ENCODE data around the gene ROR1.

GRCh38 chr1:63728611-63729226, 45.1 kb upstream of the ROR1 start:
- no peak for TF ChIP-seq POLR2A (IDR thresholded peaks at IDR 0.05; ENCODE audit: low read depth, low read length)
- TF ChIP-seq CTCF (conservative IDR thresholded peaks at IDR 0.05; ENCODE audit: low read depth, low read length) = no peak
- TF ChIP-seq NFE2L2 (IDR thresholded peaks at IDR 0.05; ENCODE audit: low read depth, low read length) = no peak
- no peak for TF ChIP-seq BHLHE40 (IDR thresholded peaks at IDR 0.05; ENCODE audit: low read depth, low read length)
- TF ChIP-seq, protein P1, sequence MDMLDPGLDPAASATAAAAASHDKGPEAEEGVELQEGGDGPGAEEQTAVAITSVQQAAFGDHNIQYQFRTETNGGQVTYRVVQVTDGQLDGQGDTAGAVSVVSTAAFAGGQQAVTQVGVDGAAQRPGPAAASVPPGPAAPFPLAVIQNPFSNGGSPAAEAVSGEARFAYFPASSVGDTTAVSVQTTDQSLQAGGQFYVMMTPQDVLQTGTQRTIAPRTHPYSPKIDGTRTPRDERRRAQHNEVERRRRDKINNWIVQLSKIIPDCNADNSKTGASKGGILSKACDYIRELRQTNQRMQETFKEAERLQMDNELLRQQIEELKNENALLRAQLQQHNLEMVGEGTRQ (IDR thresholded peaks at IDR 0.05; ENCODE audit: low read depth, low read length) = no peak
- no peak for TF ChIP-seq CHD1 (IDR thresholded peaks at IDR 0.05; ENCODE audit: low read depth, low read length)
